ENCODE data around the gene SIK2. TPM values are rescaled to one million over a fixed set of nuclear protein-coding genes. Genes with fewer than 3 reads are reported as not detected.

The SIK2 gene
- total RNA-seq, 1 donor from 2014 or later, result 26.3 TPM

DNA sequence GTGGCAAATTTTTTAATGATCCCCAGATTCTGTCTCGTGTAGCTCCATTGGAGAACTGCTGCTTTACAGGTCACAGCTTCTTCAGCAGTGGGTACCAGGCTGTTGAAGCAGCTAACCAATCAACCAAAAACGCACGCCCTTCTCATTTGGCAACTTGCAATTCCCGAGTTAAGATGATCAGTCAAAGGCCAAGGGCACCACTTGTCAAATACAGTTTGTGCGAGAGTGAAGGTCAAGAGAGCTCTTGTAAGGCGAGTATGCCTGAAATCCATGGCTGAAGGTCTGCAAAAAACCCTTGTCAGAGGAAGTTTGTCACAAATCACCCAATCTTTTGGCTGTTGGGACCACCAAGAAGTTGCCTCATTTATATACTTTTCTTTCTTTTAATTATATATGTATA is 176.9 kb downstream of the SIK2 start:
- DNase-seq (no peak), ATAC-seq (no peak)
- Histone ChIP-seq H3K9me3 (no peaks in the 10 kb centered on the region), H3K36me3 (no peaks in the 10 kb centered on the region), H3K4me1 (peaks cover 21% of the 10 kb centered on the region), H3K4me3 (no peak overlapping the region), H3K27me3 (ENCODE audit: low read depth) (no peaks in the 10 kb centered on the region), H3K27ac (no peak overlapping the region)
- intact Hi-C loops (cut with DNase I), result loop anchor here (5.0 kb wide), 1 partner anchor 177 kb away; the partner anchor contains the start of gene SIK2
- TF ChIP-seq, protein P1, sequence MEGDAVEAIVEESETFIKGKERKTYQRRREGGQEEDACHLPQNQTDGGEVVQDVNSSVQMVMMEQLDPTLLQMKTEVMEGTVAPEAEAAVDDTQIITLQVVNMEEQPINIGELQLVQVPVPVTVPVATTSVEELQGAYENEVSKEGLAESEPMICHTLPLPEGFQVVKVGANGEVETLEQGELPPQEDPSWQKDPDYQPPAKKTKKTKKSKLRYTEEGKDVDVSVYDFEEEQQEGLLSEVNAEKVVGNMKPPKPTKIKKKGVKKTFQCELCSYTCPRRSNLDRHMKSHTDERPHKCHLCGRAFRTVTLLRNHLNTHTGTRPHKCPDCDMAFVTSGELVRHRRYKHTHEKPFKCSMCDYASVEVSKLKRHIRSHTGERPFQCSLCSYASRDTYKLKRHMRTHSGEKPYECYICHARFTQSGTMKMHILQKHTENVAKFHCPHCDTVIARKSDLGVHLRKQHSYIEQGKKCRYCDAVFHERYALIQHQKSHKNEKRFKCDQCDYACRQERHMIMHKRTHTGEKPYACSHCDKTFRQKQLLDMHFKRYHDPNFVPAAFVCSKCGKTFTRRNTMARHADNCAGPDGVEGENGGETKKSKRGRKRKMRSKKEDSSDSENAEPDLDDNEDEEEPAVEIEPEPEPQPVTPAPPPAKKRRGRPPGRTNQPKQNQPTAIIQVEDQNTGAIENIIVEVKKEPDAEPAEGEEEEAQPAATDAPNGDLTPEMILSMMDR (IDR thresholded peaks at IDR 0.05), result no peak

Other genes starting within 250 kb of the SIK2 start
- gene POU2AF1, start 223.2 kb upstream of the SIK2 start, total RNA-seq, result 3.4 TPM
- 0.38 TPM for gene BTG4, start 90.1 kb upstream of the SIK2 start, total RNA-seq
- 15.0 TPM for gene HOATZ, start 87.7 kb upstream of the SIK2 start, total RNA-seq
- 15.0 TPM for gene LAYN, start 61.7 kb upstream of the SIK2 start, total RNA-seq
- gene PPP2R1B, start 163.9 kb downstream of the SIK2 start, total RNA-seq, result 24.1 TPM

All from lower lobe of right lung (tissue), 2 donors.